Osteocyte (in vitro differentiated cells): Measurements from ENCODE around the gene BLID. TPM values are rescaled to one million over a fixed set of nuclear protein-coding genes. Genes with fewer than 3 reads are reported as not detected.

Source experiments
- DNase-seq: peaks from one replicate; pipeline ENCODE4 v3.0.0; 2021; ENCODE audit warnings: mixed read lengths; ENCODE audit not compliant: unreplicated experiment; ENCODE audit errors: extremely low spot score
- H3K27ac Mint-ChIP-seq: one replicate; pipeline ENCODE4 v1.8.0; 2021; ENCODE audit warnings: mild to moderate bottlenecking, mixed read lengths; ENCODE audit not compliant: unreplicated experiment
- H3K27me3 Mint-ChIP-seq: one replicate; pipeline ENCODE4 v1.8.0; 2021; ENCODE audit warnings: mixed read lengths; ENCODE audit not compliant: unreplicated experiment
- H3K36me3 Mint-ChIP-seq: one replicate; pipeline ENCODE4 v1.8.0; 2021; ENCODE audit warnings: mixed read lengths; ENCODE audit not compliant: unreplicated experiment
- H3K4me1 Mint-ChIP-seq: one replicate; pipeline ENCODE4 v1.8.0; 2021; ENCODE audit warnings: mixed read lengths; ENCODE audit not compliant: unreplicated experiment
- H3K4me3 Mint-ChIP-seq: one replicate; pipeline ENCODE4 v1.8.0; 2021; ENCODE audit warnings: mild to moderate bottlenecking, moderate library complexity, mixed read lengths; ENCODE audit not compliant: unreplicated experiment
- H3K9me3 Mint-ChIP-seq: one replicate; pipeline ENCODE4 v1.8.0; 2021; ENCODE audit warnings: mixed read lengths; ENCODE audit not compliant: unreplicated experiment
- total RNA-seq: library from RNA; stranded (reverse); gene quantifications from 2 replicates; pipeline ENCODE4 v1.2.1, GENCODE V29; 2021
- TF ChIP-seq, protein P1 (sequence below): fragments of 200-600 bp; sonication (generic); IDR thresholded peaks from 2 replicates; pipeline ENCODE4 v1.5.0; 2021; ENCODE audit warnings: antibody characterized with exemption, mild to moderate bottlenecking, moderate library complexity

BLID gene
- total RNA-seq, 1 donor from 2014 or later = 1.4 TPM

GRCh38 chr11:122128146-122128545, 12.1 kb upstream of the BLID start:
- no peak overlapping the region for H3K4me3 Mint-ChIP-seq
- H3K27ac Mint-ChIP-seq = no peak overlapping the region
- peaks cover 16% of the 10 kb centered on the region for H3K4me1 Mint-ChIP-seq
- TF ChIP-seq, protein P1, sequence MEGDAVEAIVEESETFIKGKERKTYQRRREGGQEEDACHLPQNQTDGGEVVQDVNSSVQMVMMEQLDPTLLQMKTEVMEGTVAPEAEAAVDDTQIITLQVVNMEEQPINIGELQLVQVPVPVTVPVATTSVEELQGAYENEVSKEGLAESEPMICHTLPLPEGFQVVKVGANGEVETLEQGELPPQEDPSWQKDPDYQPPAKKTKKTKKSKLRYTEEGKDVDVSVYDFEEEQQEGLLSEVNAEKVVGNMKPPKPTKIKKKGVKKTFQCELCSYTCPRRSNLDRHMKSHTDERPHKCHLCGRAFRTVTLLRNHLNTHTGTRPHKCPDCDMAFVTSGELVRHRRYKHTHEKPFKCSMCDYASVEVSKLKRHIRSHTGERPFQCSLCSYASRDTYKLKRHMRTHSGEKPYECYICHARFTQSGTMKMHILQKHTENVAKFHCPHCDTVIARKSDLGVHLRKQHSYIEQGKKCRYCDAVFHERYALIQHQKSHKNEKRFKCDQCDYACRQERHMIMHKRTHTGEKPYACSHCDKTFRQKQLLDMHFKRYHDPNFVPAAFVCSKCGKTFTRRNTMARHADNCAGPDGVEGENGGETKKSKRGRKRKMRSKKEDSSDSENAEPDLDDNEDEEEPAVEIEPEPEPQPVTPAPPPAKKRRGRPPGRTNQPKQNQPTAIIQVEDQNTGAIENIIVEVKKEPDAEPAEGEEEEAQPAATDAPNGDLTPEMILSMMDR = no peak
- no peaks in the 10 kb centered on the region for H3K27me3 Mint-ChIP-seq
- no peaks in the 10 kb centered on the region for H3K36me3 Mint-ChIP-seq
- H3K9me3 Mint-ChIP-seq = no peaks in the 10 kb centered on the region
- no peak for DNase-seq

DNA sequence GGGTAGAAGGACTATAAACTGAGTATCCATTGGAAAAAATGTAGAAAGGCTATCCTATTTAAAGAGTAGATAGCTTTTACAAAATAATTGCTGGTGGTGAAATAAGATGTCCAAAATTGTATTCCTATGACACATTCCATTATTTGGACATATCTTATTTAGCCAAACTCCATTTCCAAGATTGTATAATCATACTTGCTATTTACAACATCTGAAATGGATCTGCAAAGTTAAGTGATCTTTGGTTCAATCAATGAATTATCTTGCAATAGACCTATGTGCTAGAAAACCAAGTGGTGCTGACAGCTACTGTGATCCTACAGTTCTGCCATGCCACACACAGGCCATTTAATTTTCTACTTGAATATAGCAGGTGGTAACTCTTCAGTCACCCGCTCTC, 11.0 kb upstream of the BLID start:
- Mint-ChIP-seq H3K27ac (no peak overlapping the region), H3K36me3 (no peaks in the 10 kb centered on the region), H3K27me3 (no peaks in the 10 kb centered on the region), H3K9me3 (no peaks in the 10 kb centered on the region), H3K4me1 (peaks cover 16% of the 10 kb centered on the region), H3K4me3 (no peak overlapping the region)
- TF ChIP-seq, protein P1 = no peak
- no peak for DNase-seq

- TF ChIP-seq, protein P1 = no peak
- H3K27me3 Mint-ChIP-seq = no peaks in the 10 kb centered on the region
- H3K36me3 Mint-ChIP-seq = peaks cover 7% of the 10 kb centered on the region
- H3K4me3 Mint-ChIP-seq = no peak overlapping the region
- peaks cover 16% of the 10 kb centered on the region for H3K4me1 Mint-ChIP-seq
- no peak overlapping the region for H3K27ac Mint-ChIP-seq
- no peak for DNase-seq
- H3K9me3 Mint-ChIP-seq = peaks cover 7% of the 10 kb centered on the region
Measured at GRCh38 chr11:122126024-122126688, 10.1 kb upstream of the BLID start.

DNA sequence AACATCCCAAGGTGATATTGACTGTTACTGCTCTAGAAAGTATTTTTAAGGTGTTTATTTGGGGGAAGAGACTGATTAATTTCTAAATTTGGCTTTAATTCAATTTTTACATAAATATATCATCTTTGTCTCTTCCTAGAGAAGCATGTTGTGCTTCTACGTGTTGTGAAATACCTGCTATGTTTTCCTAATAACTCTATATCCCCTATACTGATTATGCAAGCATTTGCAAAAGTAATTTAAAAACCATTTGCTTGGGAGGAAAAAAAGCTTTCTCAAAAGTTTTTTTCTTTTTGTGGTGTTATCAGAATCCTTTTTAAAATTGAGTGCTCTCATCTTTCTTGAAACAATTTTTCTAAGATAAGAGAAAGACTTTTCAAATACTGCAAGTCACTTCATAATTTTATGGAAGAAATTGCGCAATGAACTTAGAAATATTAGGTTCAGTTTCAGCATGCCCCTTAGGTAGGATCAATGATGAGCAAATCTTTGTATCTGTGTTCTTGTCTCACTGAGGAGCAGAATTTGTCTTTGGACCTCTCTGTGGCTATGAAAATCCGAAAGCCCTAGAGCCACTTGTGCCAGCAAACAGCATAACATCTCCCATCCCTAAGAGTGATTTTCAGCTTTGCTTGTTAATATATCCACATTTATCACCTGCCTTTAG, 7.4 kb upstream of the BLID start:
- peaks cover 14% of the 10 kb centered on the region for H3K36me3 Mint-ChIP-seq
- TF ChIP-seq, protein P1 = no peak
- H3K4me1 Mint-ChIP-seq = peaks cover 13% of the 10 kb centered on the region
- H3K27me3 Mint-ChIP-seq = no peaks in the 10 kb centered on the region
- H3K9me3 Mint-ChIP-seq = peaks cover 13% of the 10 kb centered on the region
- no peak overlapping the region for H3K4me3 Mint-ChIP-seq
- no peak for DNase-seq
- no peak overlapping the region for H3K27ac Mint-ChIP-seq

- DNase-seq = no peak
- TF ChIP-seq, protein P1 = no peak
- Mint-ChIP-seq H3K27ac (no peak overlapping the region), H3K4me3 (no peak overlapping the region), H3K4me1 (peaks cover 7% of the 10 kb centered on the region), H3K27me3 (no peaks in the 10 kb centered on the region), H3K9me3 (peaks cover 13% of the 10 kb centered on the region), H3K36me3 (peaks cover 15% of the 10 kb centered on the region)
Measured at GRCh38 chr11:122122179-122122578, 6.2 kb upstream of the BLID start.
